Mesodermal cell (in vitro differentiated cells): Measurements from ENCODE around the gene TMEM205.
"Not testable (repeated sequence)": the region's sequence is repeated elsewhere in the genome, so short reads cannot be mapped to it uniquely, and the experiment has no call there.

Experiments
- H3K27ac ChIP-seq: 2 replicates; pipeline ENCODE4 v1.7.0; 2013; ENCODE audit warnings: mild to moderate bottlenecking, low read depth, low read length, moderate library complexity; ENCODE audit not compliant: severe bottlenecking
- H3K36me3 ChIP-seq: 2 replicates; pipeline ENCODE4 v1.7.1; 2013; ENCODE audit warnings: mild to moderate bottlenecking, low read length, moderate library complexity; ENCODE audit not compliant: control insufficient read depth, insufficient read depth
- H3K4me1 ChIP-seq: one replicate; pipeline ENCODE4 v1.7.1; 2013; ENCODE audit warnings: mild to moderate bottlenecking, low read length; ENCODE audit not compliant: insufficient read depth, control insufficient read depth, poor library complexity, severe bottlenecking
- H3K4me3 ChIP-seq: 2 replicates; pipeline ENCODE4 v1.7.0; 2013; ENCODE audit warnings: low read length, control low read depth, mild to moderate bottlenecking; ENCODE audit not compliant: insufficient read depth, poor library complexity, severe bottlenecking; ENCODE audit errors: extremely low read depth
- H3K9me3 ChIP-seq: 2 replicates; pipeline ENCODE4 v1.7.1; 2013; ENCODE audit warnings: mild to moderate bottlenecking, low read length, moderate library complexity; ENCODE audit not compliant: control insufficient read depth
- WGBS, 2 experiments: methylation state at CpG; one replicate each; pipeline ENCODE4 v1.1.5; 2013; ENCODE audit warnings: missing lambda C conversion rate in 2 of 2; ENCODE audit not compliant: insufficient coverage in 2 of 2; 5-methylcytosine and 5-hydroxymethylcytosine counted together

Gene TMEM205

GRCh38 chr19:11337080-11337479, 9.0 kb downstream of the TMEM205 start:
- Histone ChIP-seq H3K4me3 (no peak overlapping the region), H3K27ac (no peak overlapping the region), H3K9me3 (no peaks in the 10 kb centered on the region), H3K4me1 (peaks cover 4% of the 10 kb centered on the region), H3K36me3 (peaks cover 48% of the 10 kb centered on the region)
- WGBS, 2 experiments, result 95 to 96% methylated on average over 13 of the region's 14 CpGs

GRCh38 chr19:11335449-11336146, 10.5 kb downstream of the TMEM205 start:
- WGBS, 2 experiments, result 95 to 97% methylated on average over 16 to 17 of the region's 17 CpGs
- H3K27ac ChIP-seq, result no peak overlapping the region
- H3K4me3 ChIP-seq, result no peak overlapping the region
- peaks cover 4% of the 10 kb centered on the region for H3K4me1 ChIP-seq
- H3K9me3 ChIP-seq, result no peaks in the 10 kb centered on the region
- H3K36me3 ChIP-seq, result peaks cover 44% of the 10 kb centered on the region

- H3K4me1 ChIP-seq, H3K4me3 ChIP-seq, H3K27ac ChIP-seq, H3K9me3 ChIP-seq: not testable (repeated sequence)
- H3K36me3 ChIP-seq, result peaks cover 52% of the 10 kb centered on the region
- 86 to 97% methylated on average over 7 to 9 of the region's 9 CpGs for WGBS, 2 experiments
Observed at GRCh38 chr19:11333838-11334237, 12.2 kb downstream of the TMEM205 start.

GRCh38 chr19:11332822-11333221, 13.2 kb downstream of the TMEM205 start:
- H3K4me1 ChIP-seq, result no peaks in the 10 kb centered on the region
- 100% methylated on average over 1 to 5 of the region's 5 CpGs for WGBS, 2 experiments
- H3K4me3 ChIP-seq, result no peak overlapping the region
- H3K9me3 ChIP-seq, result no peaks in the 10 kb centered on the region
- no peak overlapping the region for H3K27ac ChIP-seq
- peaks cover 57% of the 10 kb centered on the region for H3K36me3 ChIP-seq

GRCh38 chr19:11331502-11331901, 14.6 kb downstream of the TMEM205 start:
- Histone ChIP-seq H3K9me3 (no peaks in the 10 kb centered on the region), H3K4me1 (no peaks in the 10 kb centered on the region), H3K4me3 (no peak overlapping the region), H3K36me3 (peaks cover 56% of the 10 kb centered on the region), H3K27ac (no peak overlapping the region)
- 94 to 96% methylated on average over 4 of the region's 4 CpGs for WGBS, 2 experiments

- Histone ChIP-seq H3K27ac (no peak overlapping the region), H3K36me3 (peaks cover 54% of the 10 kb centered on the region), H3K4me3 (no peak overlapping the region), H3K4me1 (no peaks in the 10 kb centered on the region), H3K9me3 (no peaks in the 10 kb centered on the region)
- 93 to 95% methylated on average over 4 of the region's 4 CpGs for WGBS, 2 experiments
Observed at GRCh38 chr19:11330127-11330526, 15.9 kb downstream of the TMEM205 start.

GRCh38 chr19:11325544-11325943, 20.5 kb downstream of the TMEM205 start:
- Histone ChIP-seq H3K27ac (no peak overlapping the region), H3K9me3 (no peaks in the 10 kb centered on the region), H3K4me3 (no peak overlapping the region), H3K36me3 (peaks cover 27% of the 10 kb centered on the region), H3K4me1 (no peaks in the 10 kb centered on the region)
- WGBS, 2 experiments, result 95% methylated on average over 4 to 7 of the region's 7 CpGs

GRCh38 chr19:11324748-11325389, 21.2 kb downstream of the TMEM205 start:
- Histone ChIP-seq H3K4me1 (no peaks in the 10 kb centered on the region), H3K36me3 (peaks cover 23% of the 10 kb centered on the region), H3K27ac (no peak overlapping the region), H3K4me3 (no peak overlapping the region), H3K9me3 (no peaks in the 10 kb centered on the region)
- WGBS, 2 experiments, result 95 to 96% methylated on average over 13 of the region's 17 CpGs

GRCh38 chr19:11324079-11324661, 21.9 kb downstream of the TMEM205 start:
- Histone ChIP-seq H3K27ac (no peak overlapping the region), H3K4me1 (no peaks in the 10 kb centered on the region), H3K36me3 (peaks cover 20% of the 10 kb centered on the region), H3K9me3 (no peaks in the 10 kb centered on the region), H3K4me3 (no peak overlapping the region)
- WGBS, 2 experiments, result 87 to 97% methylated on average over 9 to 10 of the region's 10 CpGs

GRCh38 chr19:11323601-11324078, 22.4 kb downstream of the TMEM205 start:
- H3K4me3 ChIP-seq, result no peak overlapping the region
- H3K4me1 ChIP-seq, result no peaks in the 10 kb centered on the region
- no peak overlapping the region for H3K27ac ChIP-seq
- WGBS, 2 experiments, result 81 to 92% methylated on average over 3 of the region's 5 CpGs
- no peaks in the 10 kb centered on the region for H3K9me3 ChIP-seq
- H3K36me3 ChIP-seq, result peaks cover 17% of the 10 kb centered on the region
